GM12874 (cell line): Measurements from ENCODE around the gene MIPOL1.

Experiments used
- TF ChIP-seq, protein P1 (sequence below): IDR thresholded peaks from 2 replicates; pipeline ENCODE4 v1.5.1; 2011; ENCODE audit warnings: low read depth, mild to moderate bottlenecking, control low read depth, low read length, moderate library complexity; ENCODE audit not compliant: insufficient read depth

MIPOL1 gene

DNA sequence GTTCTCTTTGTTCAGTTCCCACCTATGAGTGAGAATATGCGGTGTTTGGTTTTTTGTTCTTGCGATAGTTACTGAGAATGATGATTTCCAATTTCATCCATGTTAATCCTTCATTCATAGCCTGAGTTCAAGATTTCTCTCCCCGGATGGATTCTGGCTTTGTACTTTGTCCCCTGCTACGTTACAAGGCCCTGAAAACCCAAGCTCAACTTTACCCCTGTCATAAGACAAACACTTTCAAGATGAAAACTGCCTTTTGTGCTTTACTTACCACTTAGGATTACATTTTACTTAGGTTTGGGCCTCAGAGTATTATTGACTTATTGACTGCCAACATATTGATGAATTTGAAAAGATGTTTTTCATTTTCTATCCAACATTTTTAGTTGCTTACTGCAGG lies 361.0 kb downstream of the MIPOL1 start:
- TF ChIP-seq, protein P1, sequence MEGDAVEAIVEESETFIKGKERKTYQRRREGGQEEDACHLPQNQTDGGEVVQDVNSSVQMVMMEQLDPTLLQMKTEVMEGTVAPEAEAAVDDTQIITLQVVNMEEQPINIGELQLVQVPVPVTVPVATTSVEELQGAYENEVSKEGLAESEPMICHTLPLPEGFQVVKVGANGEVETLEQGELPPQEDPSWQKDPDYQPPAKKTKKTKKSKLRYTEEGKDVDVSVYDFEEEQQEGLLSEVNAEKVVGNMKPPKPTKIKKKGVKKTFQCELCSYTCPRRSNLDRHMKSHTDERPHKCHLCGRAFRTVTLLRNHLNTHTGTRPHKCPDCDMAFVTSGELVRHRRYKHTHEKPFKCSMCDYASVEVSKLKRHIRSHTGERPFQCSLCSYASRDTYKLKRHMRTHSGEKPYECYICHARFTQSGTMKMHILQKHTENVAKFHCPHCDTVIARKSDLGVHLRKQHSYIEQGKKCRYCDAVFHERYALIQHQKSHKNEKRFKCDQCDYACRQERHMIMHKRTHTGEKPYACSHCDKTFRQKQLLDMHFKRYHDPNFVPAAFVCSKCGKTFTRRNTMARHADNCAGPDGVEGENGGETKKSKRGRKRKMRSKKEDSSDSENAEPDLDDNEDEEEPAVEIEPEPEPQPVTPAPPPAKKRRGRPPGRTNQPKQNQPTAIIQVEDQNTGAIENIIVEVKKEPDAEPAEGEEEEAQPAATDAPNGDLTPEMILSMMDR: no peak

DNA sequence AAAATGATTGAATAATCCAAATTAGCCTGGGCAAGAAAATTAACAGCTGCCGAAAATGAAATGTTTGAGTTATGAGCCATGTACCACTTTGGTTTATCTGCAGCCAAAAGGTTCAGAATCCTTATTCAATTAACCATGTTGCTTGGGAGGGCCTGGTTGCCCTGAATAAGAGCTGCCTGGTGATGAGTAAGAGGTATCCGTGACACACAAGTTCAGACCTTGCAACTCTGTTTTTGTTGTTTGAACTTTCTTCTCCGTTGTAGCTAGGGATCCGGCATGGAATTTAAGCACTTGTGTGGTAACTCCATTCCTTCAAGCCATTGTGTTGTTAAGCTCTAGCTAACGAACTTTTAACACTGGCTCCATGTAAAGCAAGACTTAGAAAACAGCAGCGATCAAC lies 361.6 kb downstream of the MIPOL1 start:
- TF ChIP-seq, protein P1: no peak

DNA sequence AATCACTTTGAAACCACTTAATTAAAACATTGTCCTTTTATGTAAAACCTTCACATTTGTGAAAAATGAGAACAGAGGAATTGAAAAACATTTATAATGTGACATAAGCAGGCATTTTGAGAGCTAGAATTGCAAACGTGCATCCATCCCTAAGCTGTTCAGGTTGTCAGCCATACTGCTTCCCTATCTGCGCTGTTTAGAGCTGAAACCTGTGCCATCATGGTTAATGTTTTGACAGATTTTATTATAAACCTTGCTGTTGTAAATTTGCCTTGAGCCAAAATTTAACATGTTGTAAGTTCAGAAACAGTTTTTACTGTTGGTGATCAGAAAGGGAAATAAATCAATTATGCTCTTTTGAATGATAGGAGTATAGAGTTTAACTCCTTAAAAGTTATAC lies 365.5 kb downstream of the MIPOL1 start:
- TF ChIP-seq, protein P1: no peak

DNA sequence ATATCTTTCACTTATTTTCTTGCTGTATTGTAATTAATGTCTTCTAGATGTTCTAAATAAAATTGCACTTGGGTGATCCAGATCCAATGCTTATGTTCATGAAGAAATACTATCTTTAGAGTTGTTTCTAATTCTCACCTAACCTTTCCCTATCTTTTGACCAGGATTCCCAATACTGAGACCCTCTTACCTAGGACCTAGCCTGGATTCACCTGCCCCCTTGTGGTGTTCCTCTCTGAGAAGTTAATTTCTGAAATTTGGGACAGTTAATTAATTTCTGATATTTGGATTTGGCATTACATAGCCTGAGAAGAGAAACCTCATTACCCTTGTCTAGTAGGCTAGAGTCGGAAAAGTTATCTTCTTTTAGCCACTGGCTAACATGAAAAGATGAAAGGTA lies 367.8 kb downstream of the MIPOL1 start:
- TF ChIP-seq, protein P1: no peak

DNA sequence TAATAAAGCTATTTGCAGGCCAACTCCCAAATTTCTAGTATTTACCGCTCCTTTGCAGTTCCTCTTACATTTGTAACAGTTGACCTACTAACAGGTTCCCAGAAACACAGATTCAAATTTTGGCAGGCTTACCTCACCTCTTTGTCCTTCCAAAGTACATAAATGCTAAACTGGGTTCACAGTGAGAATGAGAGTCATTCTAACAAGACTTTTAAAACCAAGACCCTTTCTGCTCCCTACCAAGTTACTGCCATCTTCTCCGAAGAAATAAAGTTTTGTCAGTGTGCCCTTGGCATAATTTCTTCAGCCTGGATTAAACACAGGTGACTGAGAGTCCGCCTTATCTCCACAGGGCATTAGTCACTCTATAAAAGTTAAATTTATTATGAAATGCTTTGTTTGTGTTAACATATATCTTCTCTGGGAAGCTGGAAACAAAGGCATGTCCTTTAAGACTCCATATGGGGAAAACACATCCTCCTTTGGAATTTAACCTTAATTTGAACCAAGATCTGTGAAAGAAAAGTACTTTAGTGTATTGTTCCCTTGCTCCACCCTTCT lies 369.2 kb downstream of the MIPOL1 start:
- TF ChIP-seq, protein P1: no peak

DNA sequence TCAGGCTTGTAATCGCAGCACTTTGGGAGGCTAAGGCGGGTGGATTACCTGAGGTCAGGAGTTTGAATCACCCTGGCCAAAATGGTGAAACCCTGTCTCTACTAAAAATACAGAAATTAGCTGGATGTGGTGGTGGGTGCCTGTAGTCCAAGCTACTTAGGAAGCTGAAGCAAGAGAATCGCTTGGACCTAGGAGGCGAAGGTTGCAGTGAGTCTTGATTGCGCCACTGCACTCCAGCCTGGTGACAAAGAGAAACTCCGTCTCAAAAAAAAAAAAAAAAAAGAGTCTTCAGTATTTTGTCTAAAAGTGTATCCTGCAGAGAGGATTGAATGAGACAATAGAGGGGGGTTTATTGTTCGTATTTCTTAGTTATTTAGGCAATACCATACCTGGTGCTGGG lies 372.0 kb downstream of the MIPOL1 start:
- TF ChIP-seq, protein P1: no peak

DNA sequence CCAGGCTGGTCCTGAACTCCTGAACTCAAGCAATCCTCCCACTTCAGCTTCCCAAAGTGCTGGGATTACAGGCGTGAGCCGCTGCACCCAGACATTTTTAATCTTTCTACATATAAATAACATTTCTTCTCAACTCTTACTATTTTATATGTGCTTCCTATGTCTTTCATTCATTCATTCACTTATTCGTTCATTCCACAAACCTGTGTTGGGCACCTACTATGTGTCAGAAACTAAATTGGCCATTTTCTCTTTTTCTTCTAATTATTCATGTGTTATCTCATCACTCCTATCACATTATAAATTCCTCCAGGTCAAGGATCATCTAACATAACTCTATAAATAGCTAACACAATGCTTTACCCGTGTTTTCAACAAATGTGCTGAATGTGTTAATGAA lies 373.7 kb downstream of the MIPOL1 start:
- TF ChIP-seq, protein P1: no peak
